Psoas muscle (tissue), 8 donors: ENCODE results near the gene ATP10B. TPM values are rescaled to one million over a fixed set of nuclear protein-coding genes. Genes with fewer than 3 reads are reported as not detected.

Experiments
- ATAC-seq, 4 donors: fragments of 200-7000 bp; cut with Tn5 transposase; one replicate each; pipeline ENCODE4 v1.9.1; 2020; ENCODE audit warnings: moderate library complexity in 3 of 4, mild to moderate bottlenecking in 2 of 4
- DNase-seq, 2 donors: peaks; one replicate each; pipeline ENCODE4 v3.0.0-alpha.2; 2020
- H3K27ac ChIP-seq: fragments of 200-600 bp; one replicate; pipeline ENCODE4 v1.8.0; 2022
- H3K27me3 ChIP-seq, 3 donors: fragments of 200-600 bp in 1 of 3; one replicate each; pipeline versions ENCODE4 v1.6.1 to v1.8.0; 2013 to 2022; ENCODE audit warnings: low read length in 2 of 3, mild to moderate bottlenecking in 2 of 3, moderate library complexity in 1 of 3; ENCODE audit not compliant: insufficient read depth in 3 of 3
- H3K36me3 ChIP-seq, 2 donors: fragments of 200-600 bp in 1 of 2; one replicate each; pipeline versions ENCODE4 v1.6.1 to v1.8.0; 2013 to 2022; ENCODE audit warnings: low read depth in 1 of 2, mild to moderate bottlenecking in 1 of 2, moderate library complexity in 1 of 2; ENCODE audit not compliant: insufficient read depth in 1 of 2
- H3K4me1 ChIP-seq: fragments of 200-600 bp; one replicate; pipeline ENCODE4 v1.8.0; 2022
- H3K4me3 ChIP-seq: fragments of 200-600 bp; one replicate; pipeline ENCODE4 v1.8.0; 2022; ENCODE audit warnings: mild to moderate bottlenecking
- H3K9me3 ChIP-seq: fragments of 200-600 bp; one replicate; pipeline ENCODE4 v1.8.0; 2022
- WGBS, 3 donors: extraction: QIAGEN DNeasy Blood & Tissue Kit; methylation state at CpG; one replicate each; pipeline versions ENCODE4 v1.1.6 to v1.1.7; 2013; 5-methylcytosine and 5-hydroxymethylcytosine counted together
- intact Hi-C, 2 donors: fragments of 100-400 bp; cut with DNase I; formaldehyde crosslinking; loops; one replicate each; pipeline versions ENCODE4 v1.11.0 to v1.14.2; 2022
- polyA plus RNA-seq, 3 donors: library from polyadenylated mRNA; stranded (reverse); fragments of 200-250 nt; gene quantifications; one replicate each; pipeline ENCODE4 v1.2.3, GENCODE V29; 2013
- total RNA-seq, 4 donors: library from RNA; stranded (reverse); fragmentation: NEBNext Ultra II Directional in 2 of 4; extraction: Animal tissue kit (Norgen Biotek cat#: 25700) in 2 of 4; gene quantifications; one replicate each; pipeline versions ENCODE4 v1.2.1 to v1.2.4, GENCODE V29; 2021 to 2023
- TF ChIP-seq, protein P1 (sequence below): fragments of 200-600 bp; IDR thresholded peaks from one replicate; pipeline ENCODE4 v1.8.0; 2022; ENCODE audit warnings: antibody characterized with exemption
- donor health status: healthy with polysubstance abuse.
- donor health status: DM: no; HTN: no; CAD: no; lungs with moderate emphysema.
- donor health status: Bipolar disorder and iron deficiency.
- donor health status: healthy.
- donor health status: DM: yes; HTN: yes; CAD: no.
- donor health status: DM: no; HTN: no; CAD: no.
- donor health status: DM: no; HTN: no; CAD: no.
- donor health status: DM: yes; HTN: yes; CAD: no.

Gene ATP10B
- total and polyA plus RNA-seq, 7 donors, result 0.01 to 0.04 TPM; not detected in 5

DNA sequence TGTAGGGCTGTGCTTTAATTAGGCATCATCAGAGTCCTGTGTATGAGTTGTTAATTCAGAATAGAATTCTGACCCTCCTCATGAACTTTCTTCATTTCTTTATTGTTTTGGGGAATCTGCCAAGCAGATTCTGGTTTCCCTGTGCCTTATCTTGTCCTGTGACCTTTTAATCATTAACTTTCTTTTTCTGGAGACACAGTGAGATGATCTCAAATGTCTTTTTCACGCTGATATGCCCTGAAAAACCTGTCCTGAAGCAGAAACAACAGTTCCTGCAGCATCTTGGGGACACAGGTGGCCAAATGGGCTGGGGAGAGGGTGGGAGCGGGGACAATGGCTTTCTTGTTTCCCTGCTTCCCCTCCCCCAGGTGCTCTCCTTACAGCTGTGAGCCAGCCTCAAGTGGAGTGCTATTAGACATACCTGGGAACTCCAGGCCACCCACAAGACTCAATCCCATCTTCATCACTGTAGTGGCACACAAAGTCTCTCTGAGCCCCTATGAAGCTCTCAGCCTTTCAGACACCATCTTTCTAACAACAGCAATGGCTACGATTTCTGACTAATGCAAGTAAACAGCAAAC, 213.8 kb downstream of the ATP10B start:
- Histone ChIP-seq H3K4me3 (no peak overlapping the region), H3K9me3 (no peaks in the 10 kb centered on the region), H3K4me1 (no peaks in the 10 kb centered on the region), H3K27ac (no peak overlapping the region), H3K36me3 (no peaks in the 10 kb centered on the region), H3K27me3 (peaks cover 0 to 3% (median 0%) of the 10 kb centered on the region in 3 donors)
- intact Hi-C loops, result no loop called here
- 51 to 69% (median 59%) methylated on average over 3 of the region's 3 CpGs for WGBS, 3 donors
- no peak for ATAC-seq
- no peak for DNase-seq
- TF ChIP-seq, protein P1, sequence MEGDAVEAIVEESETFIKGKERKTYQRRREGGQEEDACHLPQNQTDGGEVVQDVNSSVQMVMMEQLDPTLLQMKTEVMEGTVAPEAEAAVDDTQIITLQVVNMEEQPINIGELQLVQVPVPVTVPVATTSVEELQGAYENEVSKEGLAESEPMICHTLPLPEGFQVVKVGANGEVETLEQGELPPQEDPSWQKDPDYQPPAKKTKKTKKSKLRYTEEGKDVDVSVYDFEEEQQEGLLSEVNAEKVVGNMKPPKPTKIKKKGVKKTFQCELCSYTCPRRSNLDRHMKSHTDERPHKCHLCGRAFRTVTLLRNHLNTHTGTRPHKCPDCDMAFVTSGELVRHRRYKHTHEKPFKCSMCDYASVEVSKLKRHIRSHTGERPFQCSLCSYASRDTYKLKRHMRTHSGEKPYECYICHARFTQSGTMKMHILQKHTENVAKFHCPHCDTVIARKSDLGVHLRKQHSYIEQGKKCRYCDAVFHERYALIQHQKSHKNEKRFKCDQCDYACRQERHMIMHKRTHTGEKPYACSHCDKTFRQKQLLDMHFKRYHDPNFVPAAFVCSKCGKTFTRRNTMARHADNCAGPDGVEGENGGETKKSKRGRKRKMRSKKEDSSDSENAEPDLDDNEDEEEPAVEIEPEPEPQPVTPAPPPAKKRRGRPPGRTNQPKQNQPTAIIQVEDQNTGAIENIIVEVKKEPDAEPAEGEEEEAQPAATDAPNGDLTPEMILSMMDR, result no peak

DNA sequence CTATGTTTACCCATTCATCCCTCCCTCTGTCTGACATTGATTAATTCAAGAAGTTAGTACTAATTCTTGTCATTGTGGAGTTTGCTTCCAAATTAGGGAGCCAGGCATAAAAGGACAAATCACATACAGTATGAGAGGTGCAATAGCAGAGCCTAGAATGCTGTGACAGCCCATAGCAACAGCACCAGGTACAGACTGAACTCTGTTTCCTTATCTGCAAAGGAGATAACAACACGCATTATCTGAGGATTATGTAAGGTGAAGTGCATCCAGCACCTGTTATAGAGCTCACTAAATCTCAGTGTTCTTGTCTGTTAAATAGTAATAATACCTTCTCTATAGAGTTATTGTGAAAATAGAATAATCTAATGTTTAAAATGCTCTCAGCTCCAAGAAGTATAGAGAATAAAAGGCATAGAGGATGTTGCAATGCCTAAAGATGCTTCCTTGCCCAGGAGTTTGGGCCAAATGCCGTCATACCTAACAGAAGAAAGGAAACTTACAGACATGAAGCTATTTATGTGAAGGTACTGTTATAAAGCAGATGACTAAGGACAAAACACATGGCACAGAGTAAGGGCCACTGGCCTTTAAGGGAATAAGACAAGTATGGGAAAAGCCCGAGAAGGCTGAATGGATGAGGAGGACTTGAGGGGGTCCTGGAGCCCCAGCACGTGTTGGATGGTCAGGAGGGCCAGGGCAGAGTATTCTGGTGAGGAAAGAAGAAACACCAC, 214.5 kb downstream of the ATP10B start:
- no peak for ATAC-seq
- intact Hi-C loops, result no loop called here
- TF ChIP-seq, protein P1, result no peak

DNA sequence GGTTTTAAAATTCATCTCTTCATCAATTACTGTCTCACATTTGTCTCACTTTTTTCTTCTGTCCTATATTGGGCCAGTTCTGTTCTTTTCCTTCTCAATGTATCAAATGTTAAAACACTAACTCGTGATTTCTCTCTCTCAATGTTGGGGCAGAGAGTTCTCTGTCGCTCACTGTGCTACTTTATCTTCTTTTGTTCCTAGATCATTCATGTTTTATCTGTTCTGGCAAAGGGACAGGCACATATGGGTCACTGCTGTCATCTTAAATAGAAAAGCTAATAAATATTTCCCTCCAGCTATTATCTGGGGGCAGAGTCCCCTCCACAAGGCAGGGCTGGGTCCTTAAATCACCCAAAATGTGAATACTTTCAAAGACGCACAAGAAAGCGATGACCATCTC, 216.3 kb downstream of the ATP10B start:
- 71 to 82% (median 78%) methylated on average over 4 of the region's 4 CpGs for WGBS, 3 donors
- intact Hi-C loops, result no loop called here

More for the DNA sequence above, 214.5 kb downstream of the ATP10B start:
- DNase-seq, result no peak
- Histone ChIP-seq H3K4me3 (no peak overlapping the region), H3K9me3 (no peaks in the 10 kb centered on the region), H3K36me3 (no peaks in the 10 kb centered on the region), H3K27me3 (peaks cover 0 to 3% (median 0%) of the 10 kb centered on the region in 3 donors), H3K4me1 (no peaks in the 10 kb centered on the region), H3K27ac (no peak overlapping the region)
- WGBS, 3 donors, result 75 to 84% (median 76%) methylated on average over 4 of the region's 4 CpGs

DNA sequence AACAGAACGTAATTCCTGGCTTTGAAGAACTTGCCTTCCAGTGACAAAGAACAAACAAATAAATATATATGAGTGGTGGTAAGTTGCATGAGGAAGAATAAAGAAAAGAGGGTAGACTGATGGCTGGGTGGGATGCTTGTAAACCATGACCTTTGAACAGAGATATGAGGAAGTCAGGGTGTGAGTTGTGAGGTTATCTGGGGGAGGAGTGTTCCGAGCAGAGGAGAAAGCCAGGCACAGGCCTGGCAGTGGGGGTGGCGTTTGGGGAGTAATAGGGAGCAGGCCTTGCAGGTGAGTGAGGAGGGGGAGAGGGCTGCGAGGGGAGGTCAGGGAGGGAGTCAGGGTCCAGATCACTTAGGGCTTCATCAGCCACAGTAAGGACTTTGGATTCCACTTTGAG, 217.0 kb downstream of the ATP10B start:
- H3K4me1 ChIP-seq, result no peaks in the 10 kb centered on the region
- H3K27me3 ChIP-seq, result peaks cover 0 to 3% (median 0%) of the 10 kb centered on the region in 3 donors
- no peak overlapping the region for H3K27ac ChIP-seq
- WGBS, 3 donors, result 73 to 81% (median 75%) methylated on average over 4 of the region's 4 CpGs
- H3K4me3 ChIP-seq, result no peak overlapping the region
- H3K36me3 ChIP-seq, result no peaks in the 10 kb centered on the region
- H3K9me3 ChIP-seq, result no peaks in the 10 kb centered on the region
- TF ChIP-seq, protein P1, result no peak
- DNase-seq (no peak), ATAC-seq (no peak)
- intact Hi-C loops, result no loop called here

More for the DNA sequence above, 216.3 kb downstream of the ATP10B start:
- no peak for ATAC-seq
- Histone ChIP-seq H3K27ac (no peak overlapping the region), H3K36me3 (no peaks in the 10 kb centered on the region), H3K9me3 (no peaks in the 10 kb centered on the region), H3K27me3 (peaks cover 0 to 3% (median 0%) of the 10 kb centered on the region in 3 donors), H3K4me1 (no peaks in the 10 kb centered on the region), H3K4me3 (no peak overlapping the region)
- no peak for DNase-seq
- TF ChIP-seq, protein P1, result no peak
